ENCODE measurements around the gene FAM221B.

The FAM221B gene

GRCh38 chr9:35792826-35793225, 35.7 kb downstream of the FAM221B start:
- in situ Hi-C loops (cut with MboI; ENCODE audit: low sequenced_read_pairs): loop anchor here (25.0 kb wide), 1 partner anchor 94 kb away; no protein-coding TSS in a partner anchor

- in situ Hi-C loops (cut with MboI; ENCODE audit: low sequenced_read_pairs): loop anchor here (25.0 kb wide), 1 partner anchor 95 kb away; no protein-coding TSS in a partner anchor
Observed at GRCh38 chr9:35792024-35792813, 36.3 kb downstream of the FAM221B start.

- in situ Hi-C loops (cut with MboI; ENCODE audit: low sequenced_read_pairs): loop anchor here (25.0 kb wide), 1 partner anchor 96 kb away; no protein-coding TSS in a partner anchor
Observed at GRCh38 chr9:35791297-35791921, 37.1 kb downstream of the FAM221B start, which contains the start of gene NPR2. TSS of gene NPR2 (plus strand) at chr9:35791591. CDS start at chr9:35792409, 818 bp downstream.

- in situ Hi-C loops (cut with MboI; ENCODE audit: low sequenced_read_pairs): loop anchor here (25.0 kb wide), 1 partner anchor 97 kb away; no protein-coding TSS in a partner anchor
Observed at GRCh38 chr9:35790385-35791296, 37.9 kb downstream of the FAM221B start.

- in situ Hi-C loops (cut with MboI; ENCODE audit: low sequenced_read_pairs): loop anchor here (25.0 kb wide), 1 partner anchor 97 kb away; no protein-coding TSS in a partner anchor
Observed at GRCh38 chr9:35790025-35790384, 38.5 kb downstream of the FAM221B start.

GRCh38 chr9:35789541-35789940, 39.0 kb downstream of the FAM221B start:
- in situ Hi-C loops (cut with MboI; ENCODE audit: low sequenced_read_pairs): loop anchor here (10.0 to 25.0 kb wide), 2 partner anchors 65 to 98 kb away; no protein-coding TSS in a partner anchor

- in situ Hi-C loops (cut with MboI; ENCODE audit: low sequenced_read_pairs): loop anchor here (10.0 to 25.0 kb wide), 2 partner anchors 59 to 104 kb away; no protein-coding TSS in a partner anchor
Observed at GRCh38 chr9:35783418-35783817, 45.1 kb downstream of the FAM221B start.

- in situ Hi-C loops (cut with MboI; ENCODE audit: low sequenced_read_pairs): loop anchor here (10.0 to 25.0 kb wide), 2 partner anchors 56 to 106 kb away; no protein-coding TSS in a partner anchor
Observed at GRCh38 chr9:35781066-35781465, 47.5 kb downstream of the FAM221B start.

GRCh38 chr9:35778496-35778895, 50.0 kb downstream of the FAM221B start:
- in situ Hi-C loops (cut with MboI; ENCODE audit: low sequenced_read_pairs): loop anchor here (25.0 kb wide), 1 partner anchor 109 kb away; no protein-coding TSS in a partner anchor

GRCh38 chr9:35776018-35776417, 52.5 kb downstream of the FAM221B start:
- in situ Hi-C loops (cut with MboI; ENCODE audit: low sequenced_read_pairs): loop anchor here (25.0 kb wide), 1 partner anchor 111 kb away; no protein-coding TSS in a partner anchor

- in situ Hi-C loops (cut with MboI; ENCODE audit: low sequenced_read_pairs): loop anchor here (25.0 kb wide), 1 partner anchor 112 kb away; no protein-coding TSS in a partner anchor
Observed at GRCh38 chr9:35774907-35775635, 53.5 kb downstream of the FAM221B start.

GRCh38 chr9:35771943-35772342, 56.6 kb downstream of the FAM221B start:
- in situ Hi-C loops (cut with MboI; ENCODE audit: low sequenced_read_pairs): no loop called here

- in situ Hi-C loops (cut with MboI; ENCODE audit: low sequenced_read_pairs): no loop called here
Observed at GRCh38 chr9:35771534-35771933, 57.0 kb downstream of the FAM221B start.

- in situ Hi-C loops (cut with MboI; ENCODE audit: low sequenced_read_pairs): no loop called here
Observed at GRCh38 chr9:35771075-35771433, 57.5 kb downstream of the FAM221B start.

- in situ Hi-C loops (cut with MboI; ENCODE audit: low sequenced_read_pairs): no loop called here
Observed at GRCh38 chr9:35769763-35770162, 58.8 kb downstream of the FAM221B start.

- in situ Hi-C loops (cut with MboI; ENCODE audit: low sequenced_read_pairs): no loop called here
Observed at GRCh38 chr9:35767458-35767857, 61.1 kb downstream of the FAM221B start.

GRCh38 chr9:35766997-35767396, 61.5 kb downstream of the FAM221B start:
- in situ Hi-C loops (cut with MboI; ENCODE audit: low sequenced_read_pairs): no loop called here
